ENCODE data around the gene NXPH3.

DNA sequence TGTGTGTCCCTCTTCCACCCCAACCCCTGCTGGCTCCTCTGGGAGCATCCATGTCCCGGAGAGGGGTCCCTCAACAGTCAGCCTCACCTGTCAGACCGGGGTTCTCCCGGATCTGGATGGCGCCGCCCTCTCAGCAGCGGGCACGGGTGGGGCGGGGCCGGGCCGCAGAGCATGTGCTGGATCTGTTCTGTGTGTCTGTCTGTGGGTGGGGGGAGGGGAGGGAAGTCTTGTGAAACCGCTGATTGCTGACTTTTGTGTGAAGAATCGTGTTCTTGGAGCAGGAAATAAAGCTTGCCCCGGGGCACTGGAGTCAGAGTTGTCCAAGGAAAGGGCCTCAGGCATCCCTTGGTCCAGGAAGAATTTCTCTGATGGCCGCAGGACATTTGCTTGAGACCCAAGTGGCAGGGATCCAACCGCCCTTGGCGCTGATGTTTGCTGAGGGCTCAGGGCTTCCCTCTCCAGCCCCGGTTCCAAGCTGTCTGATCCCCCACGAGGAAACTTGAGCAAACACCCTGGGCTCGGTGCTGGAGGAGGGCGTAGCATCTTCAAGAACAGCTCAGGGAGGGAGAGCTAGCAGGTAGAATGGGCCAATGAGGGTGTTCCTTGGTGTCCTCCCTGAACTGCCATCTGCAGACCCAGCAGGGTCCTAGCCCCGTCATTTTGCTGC is 4.5 kb downstream of the NXPH3 start:
- TF ChIP-seq, protein P1, sequence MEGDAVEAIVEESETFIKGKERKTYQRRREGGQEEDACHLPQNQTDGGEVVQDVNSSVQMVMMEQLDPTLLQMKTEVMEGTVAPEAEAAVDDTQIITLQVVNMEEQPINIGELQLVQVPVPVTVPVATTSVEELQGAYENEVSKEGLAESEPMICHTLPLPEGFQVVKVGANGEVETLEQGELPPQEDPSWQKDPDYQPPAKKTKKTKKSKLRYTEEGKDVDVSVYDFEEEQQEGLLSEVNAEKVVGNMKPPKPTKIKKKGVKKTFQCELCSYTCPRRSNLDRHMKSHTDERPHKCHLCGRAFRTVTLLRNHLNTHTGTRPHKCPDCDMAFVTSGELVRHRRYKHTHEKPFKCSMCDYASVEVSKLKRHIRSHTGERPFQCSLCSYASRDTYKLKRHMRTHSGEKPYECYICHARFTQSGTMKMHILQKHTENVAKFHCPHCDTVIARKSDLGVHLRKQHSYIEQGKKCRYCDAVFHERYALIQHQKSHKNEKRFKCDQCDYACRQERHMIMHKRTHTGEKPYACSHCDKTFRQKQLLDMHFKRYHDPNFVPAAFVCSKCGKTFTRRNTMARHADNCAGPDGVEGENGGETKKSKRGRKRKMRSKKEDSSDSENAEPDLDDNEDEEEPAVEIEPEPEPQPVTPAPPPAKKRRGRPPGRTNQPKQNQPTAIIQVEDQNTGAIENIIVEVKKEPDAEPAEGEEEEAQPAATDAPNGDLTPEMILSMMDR (IDR thresholded peaks at IDR 0.05; ENCODE audit: insufficient read depth, low read length) = no peak
- no peak for TF ChIP-seq POLR2AphosphoS5 (IDR thresholded peaks at IDR 0.05; ENCODE audit: low read depth)

Data from HL-60 (cell line).